ENCODE results near the gene COL18A1.

COL18A1 gene

DNA sequence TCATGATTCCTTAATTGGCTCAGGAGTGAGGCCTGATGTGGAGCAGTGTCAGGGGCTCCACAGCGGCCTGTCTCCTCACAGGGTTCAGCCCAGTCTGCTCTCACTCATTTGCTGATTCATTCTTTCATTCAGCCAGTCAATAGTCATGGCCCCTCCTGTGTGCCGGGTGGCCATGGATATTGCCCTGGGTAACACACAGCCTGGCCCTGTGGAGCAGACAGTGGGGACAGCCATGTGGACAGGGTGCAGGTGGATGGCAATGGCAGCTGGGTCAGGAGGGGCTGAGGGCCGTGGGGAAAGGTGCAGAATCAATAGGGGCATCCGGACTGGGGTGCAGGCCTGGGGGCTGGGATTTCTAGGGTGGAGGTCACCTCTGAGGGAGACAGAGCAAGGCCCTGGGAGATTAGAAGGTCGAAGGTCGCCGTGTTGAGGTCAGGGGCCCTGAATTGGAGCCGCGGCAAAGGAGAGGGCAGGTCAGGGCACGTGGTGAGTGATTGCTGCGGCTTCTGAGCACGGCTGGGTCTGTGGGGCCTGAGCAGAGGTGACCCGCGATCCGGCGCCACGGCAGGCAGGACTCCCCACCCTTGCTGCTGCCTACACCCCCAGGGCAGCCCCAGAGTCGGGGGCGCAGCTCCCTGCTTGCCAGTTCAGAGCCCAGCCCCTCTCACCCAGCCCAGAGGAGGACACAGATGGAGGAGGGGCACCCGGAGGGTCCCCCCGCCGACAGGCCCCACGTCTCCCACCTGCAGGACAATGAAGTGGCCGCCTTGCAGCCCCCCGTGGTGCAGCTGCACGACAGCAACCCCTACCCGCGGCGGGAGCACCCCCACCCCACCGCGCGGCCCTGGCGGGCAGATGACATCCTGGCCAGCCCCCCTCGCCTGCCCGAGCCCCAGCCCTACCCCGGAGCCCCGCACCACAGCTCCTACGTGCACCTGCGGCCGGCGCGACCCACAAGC lies 103.9 kb downstream of the COL18A1 start:
- in situ Hi-C loops (cut with MboI; ENCODE audit: low sequenced_read_pairs, unreplicated experiment): no loop called here
- DNase-seq (ENCODE audit: low spot score): no peak
- TF ChIP-seq, protein P1, sequence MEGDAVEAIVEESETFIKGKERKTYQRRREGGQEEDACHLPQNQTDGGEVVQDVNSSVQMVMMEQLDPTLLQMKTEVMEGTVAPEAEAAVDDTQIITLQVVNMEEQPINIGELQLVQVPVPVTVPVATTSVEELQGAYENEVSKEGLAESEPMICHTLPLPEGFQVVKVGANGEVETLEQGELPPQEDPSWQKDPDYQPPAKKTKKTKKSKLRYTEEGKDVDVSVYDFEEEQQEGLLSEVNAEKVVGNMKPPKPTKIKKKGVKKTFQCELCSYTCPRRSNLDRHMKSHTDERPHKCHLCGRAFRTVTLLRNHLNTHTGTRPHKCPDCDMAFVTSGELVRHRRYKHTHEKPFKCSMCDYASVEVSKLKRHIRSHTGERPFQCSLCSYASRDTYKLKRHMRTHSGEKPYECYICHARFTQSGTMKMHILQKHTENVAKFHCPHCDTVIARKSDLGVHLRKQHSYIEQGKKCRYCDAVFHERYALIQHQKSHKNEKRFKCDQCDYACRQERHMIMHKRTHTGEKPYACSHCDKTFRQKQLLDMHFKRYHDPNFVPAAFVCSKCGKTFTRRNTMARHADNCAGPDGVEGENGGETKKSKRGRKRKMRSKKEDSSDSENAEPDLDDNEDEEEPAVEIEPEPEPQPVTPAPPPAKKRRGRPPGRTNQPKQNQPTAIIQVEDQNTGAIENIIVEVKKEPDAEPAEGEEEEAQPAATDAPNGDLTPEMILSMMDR (IDR thresholded peaks at IDR 0.05; ENCODE audit: borderline replicate concordance, control extremely low read depth, extremely low read depth, insufficient read depth, missing control alignments): no peak

DNA sequence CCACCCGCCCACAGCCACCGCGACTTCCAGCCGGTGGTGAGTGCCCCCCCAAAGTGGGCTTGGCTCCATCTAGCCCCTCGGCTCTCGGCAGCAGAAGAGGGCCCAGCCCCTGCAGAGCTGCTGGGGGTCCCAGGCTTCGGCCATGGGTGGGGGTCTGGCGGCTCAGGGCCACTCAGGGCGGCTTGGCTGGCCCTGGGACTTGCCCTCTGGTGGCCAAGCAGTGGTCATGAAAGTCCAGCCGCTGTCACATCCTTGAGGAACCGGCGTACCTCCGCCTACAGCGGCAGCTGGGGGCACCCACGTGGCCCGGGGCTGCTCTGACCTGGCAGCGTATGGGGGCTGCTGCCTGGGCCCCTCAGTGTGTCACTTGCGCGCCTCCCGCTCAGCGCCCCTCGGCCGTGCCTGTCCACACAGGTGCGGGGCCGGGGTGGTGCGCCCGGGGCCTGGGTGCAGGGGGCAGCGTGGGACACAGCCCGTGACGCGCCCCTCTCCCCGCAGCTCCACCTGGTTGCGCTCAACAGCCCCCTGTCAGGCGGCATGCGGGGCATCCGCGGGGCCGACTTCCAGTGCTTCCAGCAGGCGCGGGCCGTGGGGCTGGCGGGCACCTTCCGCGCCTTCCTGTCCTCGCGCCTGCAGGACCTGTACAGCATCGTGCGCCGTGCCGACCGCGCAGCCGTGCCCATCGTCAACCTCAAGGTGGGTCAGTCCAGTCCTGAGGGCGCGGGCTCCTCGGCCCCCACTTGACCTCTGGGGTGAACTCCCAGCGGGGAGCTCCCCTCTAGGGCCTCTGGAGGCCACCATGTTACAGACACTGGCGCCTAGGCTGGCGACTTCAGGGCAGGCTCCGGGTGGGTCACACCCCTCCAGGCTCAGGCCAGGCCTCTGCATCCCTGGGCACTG lies 104.9 kb downstream of the COL18A1 start:
- TF ChIP-seq, protein P1 (IDR thresholded peaks at IDR 0.05; ENCODE audit: borderline replicate concordance, control extremely low read depth, extremely low read depth, insufficient read depth, missing control alignments): no peak
- no peak for DNase-seq (ENCODE audit: low spot score)
- in situ Hi-C loops (cut with MboI; ENCODE audit: low sequenced_read_pairs, unreplicated experiment): no loop called here

DNA sequence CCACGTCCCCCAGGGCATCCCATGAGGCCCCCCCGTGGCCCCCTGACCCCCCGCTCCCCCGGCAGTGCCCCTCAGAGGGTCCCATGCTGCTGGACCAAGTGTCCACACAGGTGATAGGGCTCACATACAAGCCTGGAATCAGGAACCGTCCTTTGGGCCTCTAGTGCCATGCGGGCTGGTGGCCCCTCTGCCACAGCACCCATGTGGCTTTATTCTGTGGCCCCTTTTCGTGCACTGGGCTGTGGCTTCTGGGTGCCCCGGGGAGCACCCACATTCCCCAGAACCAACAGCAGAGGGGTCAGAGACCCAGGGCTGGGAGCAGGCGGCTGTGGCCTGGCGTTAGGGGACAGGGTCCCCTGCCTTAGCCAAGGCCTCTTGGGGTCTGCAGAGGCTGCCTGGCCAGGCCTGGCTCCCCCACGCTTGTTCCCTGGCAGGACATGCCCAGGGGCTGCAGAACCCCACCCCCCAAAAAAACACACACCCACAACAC lies 105.5 kb downstream of the COL18A1 start:
- in situ Hi-C loops (cut with MboI; ENCODE audit: low sequenced_read_pairs, unreplicated experiment): no loop called here
- TF ChIP-seq, protein P1 (IDR thresholded peaks at IDR 0.05; ENCODE audit: borderline replicate concordance, control extremely low read depth, extremely low read depth, insufficient read depth, missing control alignments): no peak
- no peak for DNase-seq (ENCODE audit: low spot score)

DNA sequence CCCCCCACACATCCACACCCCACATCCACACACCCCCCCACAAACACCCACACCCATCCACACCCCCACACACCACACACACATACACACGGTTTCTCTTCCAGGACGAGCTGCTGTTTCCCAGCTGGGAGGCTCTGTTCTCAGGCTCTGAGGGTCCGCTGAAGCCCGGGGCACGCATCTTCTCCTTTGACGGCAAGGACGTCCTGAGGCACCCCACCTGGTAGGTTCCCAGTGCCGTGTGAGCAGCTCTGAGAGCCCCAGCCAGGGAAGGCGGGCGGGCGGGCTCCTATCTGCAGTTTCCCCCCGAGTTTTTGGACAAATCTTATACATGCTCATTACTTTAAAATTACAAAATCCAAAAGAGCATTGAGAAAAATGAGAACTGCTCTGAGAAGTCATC lies 106.0 kb downstream of the COL18A1 start:
- TF ChIP-seq, protein P1 (IDR thresholded peaks at IDR 0.05; ENCODE audit: borderline replicate concordance, control extremely low read depth, extremely low read depth, insufficient read depth, missing control alignments): no peak
- in situ Hi-C loops (cut with MboI; ENCODE audit: low sequenced_read_pairs, unreplicated experiment): no loop called here
- DNase-seq (ENCODE audit: low spot score): no peak

DNA sequence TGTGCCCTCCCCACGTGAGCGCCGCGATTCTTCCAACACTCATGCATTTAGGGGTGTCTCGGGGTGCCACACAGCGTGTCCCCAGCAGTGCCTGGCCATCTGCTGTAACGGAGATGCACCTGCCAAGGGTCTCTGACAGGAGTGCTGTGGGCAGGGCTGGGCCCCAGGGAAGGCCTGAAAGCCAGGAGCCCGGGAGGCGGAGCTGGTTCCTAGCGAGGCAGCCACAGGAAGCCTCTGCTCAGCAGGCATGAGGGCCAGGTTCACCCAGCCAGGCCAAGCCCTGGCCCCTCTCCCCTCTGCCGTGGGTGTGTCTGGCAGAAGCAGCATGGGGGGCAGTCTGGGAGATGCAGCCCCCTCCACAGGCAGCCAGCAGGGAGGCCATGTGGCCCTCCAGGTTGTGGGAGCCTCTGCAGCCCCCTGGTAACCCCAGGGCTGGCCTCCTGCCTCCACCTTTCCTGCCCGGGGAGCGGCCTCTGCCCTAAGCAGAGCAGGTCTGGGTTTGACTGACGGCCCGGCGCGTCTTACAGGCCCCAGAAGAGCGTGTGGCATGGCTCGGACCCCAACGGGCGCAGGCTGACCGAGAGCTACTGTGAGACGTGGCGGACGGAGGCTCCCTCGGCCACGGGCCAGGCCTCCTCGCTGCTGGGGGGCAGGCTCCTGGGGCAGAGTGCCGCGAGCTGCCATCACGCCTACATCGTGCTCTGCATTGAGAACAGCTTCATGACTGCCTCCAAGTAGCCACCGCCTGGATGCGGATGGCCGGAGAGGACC lies 106.9 kb downstream of the COL18A1 start:
- in situ Hi-C loops (cut with MboI; ENCODE audit: low sequenced_read_pairs, unreplicated experiment): no loop called here
- no peak for DNase-seq (ENCODE audit: low spot score)
- TF ChIP-seq, protein P1 (IDR thresholded peaks at IDR 0.05; ENCODE audit: borderline replicate concordance, control extremely low read depth, extremely low read depth, insufficient read depth, missing control alignments): no peak

DNA sequence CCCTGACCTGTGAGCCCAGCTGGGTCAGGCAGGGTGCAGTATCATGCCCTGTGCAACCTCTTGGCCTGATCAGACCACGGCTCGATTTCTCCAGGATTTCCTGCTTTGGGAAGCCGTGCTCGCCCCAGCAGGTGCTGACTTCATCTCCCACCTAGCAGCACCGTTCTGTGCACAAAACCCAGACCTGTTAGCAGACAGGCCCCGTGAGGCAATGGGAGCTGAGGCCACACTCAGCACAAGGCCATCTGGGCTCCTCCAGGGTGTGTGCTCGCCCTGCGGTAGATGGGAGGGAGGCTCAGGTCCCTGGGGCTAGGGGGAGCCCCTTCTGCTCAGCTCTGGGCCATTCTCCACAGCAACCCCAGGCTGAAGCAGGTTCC lies 107.6 kb downstream of the COL18A1 start:
- no peak for DNase-seq (ENCODE audit: low spot score)
- in situ Hi-C loops (cut with MboI; ENCODE audit: low sequenced_read_pairs, unreplicated experiment): no loop called here
- TF ChIP-seq, protein P1 (IDR thresholded peaks at IDR 0.05; ENCODE audit: borderline replicate concordance, control extremely low read depth, extremely low read depth, insufficient read depth, missing control alignments): no peak
